ENCODE measurements around the gene ARHGEF12. TPM values are rescaled to one million over a fixed set of nuclear protein-coding genes. Genes with fewer than 3 reads are reported as not detected.

The ARHGEF12 gene
- total RNA-seq, 1 experiment from 2014 or later, result 56.6 TPM

DNA sequence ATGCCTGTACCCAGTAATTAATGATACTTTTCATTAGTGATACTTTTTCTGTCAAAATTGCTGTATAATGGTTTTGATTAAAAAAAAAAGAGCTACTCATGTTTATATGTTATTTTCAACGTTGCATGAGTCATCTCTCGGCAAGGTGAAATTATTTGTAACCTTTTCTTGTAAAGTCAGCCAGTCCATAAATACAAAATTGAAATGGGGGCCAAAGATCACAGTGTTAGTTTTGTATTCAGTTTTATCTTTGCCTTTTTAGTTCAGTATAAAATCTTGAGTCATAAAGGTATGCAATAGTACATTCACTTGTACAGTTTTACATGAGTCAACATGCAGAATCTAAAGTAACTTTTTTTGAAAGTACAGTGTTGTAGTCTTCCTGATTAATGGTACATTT is 4.3 kb downstream of the ARHGEF12 start:
- DNase-seq (ENCODE audit: low read depth), result peak; percentile 62

DNA sequence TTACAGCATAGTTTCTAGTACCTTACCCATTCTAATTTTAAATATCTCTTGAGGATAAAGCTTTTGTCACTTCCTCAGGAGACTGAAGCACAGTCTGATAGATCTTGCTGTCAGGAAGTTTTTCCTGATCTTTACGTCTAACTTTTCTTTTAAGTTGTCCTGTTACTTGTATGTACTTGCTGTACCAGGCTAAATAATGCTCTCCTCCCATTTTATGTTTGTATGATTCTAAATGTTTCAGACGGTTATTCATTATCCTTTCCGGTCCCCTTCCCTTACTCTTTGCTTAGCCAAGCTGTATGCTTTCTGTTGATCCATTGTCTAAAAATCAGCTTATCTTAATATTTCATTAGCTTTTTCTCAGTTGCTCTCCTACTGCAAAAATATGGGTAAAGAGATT is 6.0 kb downstream of the ARHGEF12 start:
- no peak for DNase-seq (ENCODE audit: low read depth)

DNA sequence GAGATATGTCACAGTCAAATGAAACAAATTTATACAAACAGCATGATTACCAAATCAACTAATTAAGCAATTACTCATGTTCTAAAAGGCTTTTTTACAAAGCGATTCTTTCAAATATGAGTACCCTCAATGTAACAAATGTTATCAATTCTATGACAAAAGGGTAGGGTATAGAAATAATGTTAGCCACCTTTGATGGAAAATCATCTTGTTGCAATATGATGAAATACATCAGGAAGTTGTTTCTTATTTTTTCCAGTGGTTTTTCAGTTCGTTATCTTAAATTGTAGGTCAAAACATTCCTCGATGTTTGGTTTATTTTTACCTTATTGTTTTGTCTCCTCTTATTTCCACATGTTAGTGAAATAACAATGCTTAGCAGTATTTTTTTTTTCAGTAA is 6.5 kb downstream of the ARHGEF12 start:
- no peak for DNase-seq (ENCODE audit: low read depth)

DNA sequence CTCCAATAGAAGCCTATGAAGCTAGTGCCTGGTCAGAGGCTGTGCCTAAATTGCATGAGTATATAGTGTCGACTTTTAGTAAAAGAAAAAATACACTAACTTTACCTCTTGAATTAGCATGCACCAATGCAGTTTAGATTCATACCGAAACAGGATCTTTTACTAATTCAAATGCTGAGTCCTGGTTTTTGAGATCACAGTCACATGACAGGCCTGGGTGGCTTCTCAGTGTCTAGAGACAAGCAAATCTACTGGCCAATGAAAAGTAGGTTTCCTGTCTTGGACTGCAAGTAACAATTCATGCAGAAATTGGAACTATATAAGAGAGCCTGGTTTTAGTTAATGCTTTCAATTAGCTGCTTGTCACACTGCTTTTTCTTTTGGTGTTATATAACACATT is 7.2 kb downstream of the ARHGEF12 start:
- DNase-seq (ENCODE audit: low read depth), result no peak

DNA sequence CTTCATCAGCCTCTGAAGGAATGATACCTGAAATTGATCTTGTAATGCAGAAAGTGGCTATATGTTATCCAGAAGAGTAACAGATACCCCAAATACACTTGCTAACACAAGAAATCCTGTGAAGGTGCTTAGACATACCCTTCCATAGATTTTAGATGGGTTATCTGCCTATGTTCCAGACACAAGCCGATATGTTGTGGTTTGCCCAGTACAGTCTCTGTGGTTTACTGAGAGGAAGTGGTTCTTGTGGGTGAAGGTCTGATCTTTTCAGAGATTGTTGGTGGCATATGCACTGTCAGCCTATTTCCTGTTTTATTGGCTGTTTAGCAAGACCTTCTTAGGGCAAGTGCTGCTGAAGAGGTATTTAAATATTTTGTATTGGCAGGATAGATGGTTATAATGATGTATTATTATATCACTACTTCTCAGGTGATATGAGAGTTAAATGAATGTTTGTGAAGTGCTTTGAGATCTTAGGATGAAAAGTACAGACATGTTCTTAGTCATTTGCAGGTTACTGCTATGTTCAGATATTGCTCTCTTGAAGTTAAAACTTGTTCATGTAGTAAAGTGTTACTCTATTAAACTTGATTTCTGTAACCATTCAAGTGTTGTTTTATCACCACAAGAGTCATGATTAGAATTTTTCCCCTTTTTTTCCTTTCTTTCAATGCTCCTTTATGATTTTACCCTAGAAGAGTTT is 8.2 kb downstream of the ARHGEF12 start:
- DNase-seq (ENCODE audit: low read depth), result peak; percentile 89

DNA sequence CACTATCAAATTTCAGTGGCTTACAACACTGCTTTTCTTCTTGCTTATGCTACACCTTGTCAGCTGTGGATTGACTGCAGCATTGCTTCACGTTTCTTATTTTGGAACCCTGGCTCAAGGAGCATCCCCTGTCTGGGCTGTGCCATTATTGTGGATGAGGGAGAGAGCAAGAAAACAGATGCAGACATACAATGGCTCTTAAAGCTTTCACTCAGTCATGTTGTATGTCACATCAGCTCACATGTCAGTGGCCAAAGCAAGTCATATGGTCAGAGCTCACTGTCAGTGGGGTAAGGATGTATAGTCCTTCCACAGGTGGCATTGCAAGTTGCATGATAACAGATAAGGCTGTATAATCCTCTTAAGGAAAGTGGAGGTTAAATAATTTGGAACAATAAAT is 10.0 kb downstream of the ARHGEF12 start:
- DNase-seq (ENCODE audit: low read depth), result no peak

DNA sequence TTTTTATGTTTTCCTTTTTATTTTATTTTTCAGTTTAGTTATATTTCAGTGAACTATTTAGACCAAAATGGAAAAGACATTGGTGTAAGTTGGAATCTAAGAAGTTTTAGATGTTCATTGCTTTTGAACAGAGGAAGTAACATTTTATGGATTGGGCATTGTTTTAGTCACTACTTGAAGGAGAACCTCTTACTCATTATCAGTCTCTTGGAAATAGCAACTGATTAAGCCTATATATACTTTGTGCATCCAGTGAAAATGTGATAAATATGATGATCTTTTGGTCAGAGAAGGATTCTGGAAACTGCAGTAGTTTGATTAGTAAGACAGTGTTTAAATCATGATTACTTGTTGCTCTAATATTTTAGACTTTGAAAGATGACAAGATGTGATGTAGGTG is 14.4 kb downstream of the ARHGEF12 start:
- DNase-seq (ENCODE audit: low read depth), result no peak

DNA sequence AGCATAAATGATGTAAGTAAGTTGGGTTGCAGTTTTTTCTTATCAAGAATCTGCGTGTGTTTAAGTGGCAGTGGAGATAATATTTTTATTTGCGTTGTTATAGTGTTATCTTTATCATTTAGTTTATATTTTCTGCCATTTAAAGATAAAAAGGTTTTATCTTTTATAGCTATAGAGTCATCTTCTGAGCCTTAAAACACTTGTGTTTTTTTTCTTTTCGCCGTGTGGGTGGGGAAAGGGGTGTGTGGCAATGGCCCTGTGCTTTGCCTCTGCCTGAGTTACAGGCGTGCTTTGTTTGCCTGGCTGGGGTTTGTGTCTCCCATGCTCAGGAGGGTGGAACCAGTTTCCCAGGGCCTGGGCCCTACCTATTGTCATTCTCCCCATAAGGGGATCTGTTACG is 16.2 kb downstream of the ARHGEF12 start:
- DNase-seq (ENCODE audit: low read depth), result no peak

DNA sequence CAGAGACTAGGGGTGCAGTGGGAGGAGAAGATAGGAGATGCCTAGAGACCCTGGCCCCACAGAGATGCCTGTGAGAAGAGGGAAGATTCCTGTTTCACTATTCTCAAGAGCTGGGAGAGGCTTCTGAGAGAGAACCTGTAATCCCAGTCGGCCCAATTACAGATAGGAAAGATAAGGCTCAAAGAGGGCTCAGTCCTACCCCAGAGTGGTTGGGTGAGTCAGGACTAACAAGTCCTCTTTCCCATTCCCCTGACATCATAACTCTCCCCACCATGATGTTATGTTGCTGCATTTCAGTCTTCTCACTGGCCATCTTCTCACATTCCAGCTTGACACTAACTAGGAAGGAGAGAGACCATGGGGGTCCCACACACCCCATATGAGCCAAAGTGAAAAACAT is 17.9 kb downstream of the ARHGEF12 start:
- peak; percentile 28 for DNase-seq (ENCODE audit: low read depth)

DNA sequence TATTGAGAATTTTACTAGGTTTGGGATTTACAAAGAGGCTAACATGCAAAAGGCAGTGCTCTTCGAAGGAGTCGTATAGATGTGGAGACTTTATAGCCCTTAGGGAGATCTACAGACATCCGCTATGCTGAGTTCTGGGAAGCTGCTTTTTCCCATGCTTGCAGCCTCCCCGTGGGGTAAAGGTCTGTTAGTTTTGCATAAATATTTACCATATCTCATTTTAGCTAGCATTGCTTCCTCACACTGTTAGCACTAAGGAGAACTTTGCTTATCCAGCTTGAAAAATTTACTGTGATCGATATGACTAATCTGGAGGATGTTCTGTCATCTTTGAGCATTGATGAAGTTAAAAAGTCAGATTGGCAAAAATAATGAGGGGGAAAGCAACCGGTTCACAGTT is 18.6 kb downstream of the ARHGEF12 start:
- no peak for DNase-seq (ENCODE audit: low read depth)

DNA sequence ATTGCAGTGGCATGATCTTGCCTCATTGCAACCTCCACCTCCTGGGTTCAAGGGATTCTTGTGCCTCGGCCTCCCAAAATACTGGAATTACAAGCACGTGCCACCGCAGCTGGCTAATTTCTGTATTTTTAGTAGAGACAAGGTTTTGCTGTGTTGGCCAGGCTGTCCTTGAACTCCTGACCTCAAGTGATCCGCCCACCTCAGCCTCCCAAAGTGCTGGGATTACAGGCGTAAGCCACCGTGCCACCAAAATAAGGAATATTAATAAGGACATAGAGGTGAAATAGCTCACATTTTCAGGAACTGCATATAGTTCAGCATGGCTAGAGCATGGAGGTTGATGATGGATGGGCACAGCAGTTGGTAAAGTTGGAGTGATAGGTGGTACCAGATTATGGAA is 21.4 kb downstream of the ARHGEF12 start:
- DNase-seq (ENCODE audit: low read depth), result no peak

DNA sequence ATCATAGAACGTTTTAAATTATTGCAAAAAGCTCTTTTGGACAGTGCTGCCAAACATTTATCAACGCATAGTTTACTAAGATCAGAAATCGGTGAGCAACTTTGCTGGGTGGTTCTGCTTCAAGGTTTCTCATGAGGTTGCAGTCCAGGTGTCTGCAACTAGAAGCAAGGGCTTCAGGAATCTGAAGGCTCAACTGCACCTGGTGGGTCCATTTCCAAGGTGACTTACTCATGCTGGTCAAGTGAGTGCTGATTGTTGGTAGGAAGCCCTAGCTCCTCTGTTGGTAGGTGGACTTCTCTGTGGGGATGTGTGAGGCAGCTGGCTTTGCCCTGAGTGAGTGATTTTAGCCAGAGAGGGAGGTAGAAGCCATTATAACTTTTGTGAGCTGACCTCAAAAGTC is 22.5 kb downstream of the ARHGEF12 start:
- DNase-seq (ENCODE audit: low read depth), result no peak

DNA sequence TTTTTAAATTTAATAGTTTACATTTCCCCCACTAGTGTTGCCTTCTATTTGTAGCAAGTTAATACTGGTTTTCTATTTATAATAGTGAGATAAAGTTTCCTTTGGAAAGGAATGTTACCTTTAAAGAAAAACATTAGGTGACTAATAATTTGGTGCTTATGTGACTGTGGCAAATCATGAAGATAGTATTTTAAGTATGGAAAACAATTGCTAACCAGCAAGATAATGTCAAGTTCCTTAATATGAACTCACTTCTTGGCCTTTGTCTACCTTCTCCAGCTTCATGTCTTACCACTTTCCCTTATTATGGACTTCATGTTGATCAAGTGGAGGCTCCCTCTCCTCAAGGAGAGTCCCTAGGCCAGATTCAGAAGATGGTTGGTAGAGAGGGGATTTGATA is 27.2 kb downstream of the ARHGEF12 start:
- peak; percentile 19 for DNase-seq (ENCODE audit: low read depth)

DNA sequence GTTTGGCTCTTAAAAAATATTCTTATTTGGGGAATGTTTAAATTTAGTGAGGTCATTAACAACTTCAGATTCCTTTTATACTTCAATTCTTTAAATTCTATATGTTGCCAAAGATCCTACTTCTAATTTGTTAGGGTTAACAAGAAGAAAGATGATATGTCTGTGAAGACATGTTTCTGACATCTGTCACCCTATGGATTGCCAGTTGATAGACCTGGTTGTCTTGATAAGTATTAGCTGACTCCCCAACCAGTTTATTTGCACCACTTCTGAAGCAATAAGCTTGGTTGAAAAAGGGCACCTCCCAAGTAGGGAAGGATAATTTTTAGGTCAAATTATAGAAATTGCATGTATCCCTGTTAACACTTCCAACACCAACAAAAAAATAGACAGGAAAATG is 29.3 kb downstream of the ARHGEF12 start:
- DNase-seq (ENCODE audit: low read depth), result no peak

DNA sequence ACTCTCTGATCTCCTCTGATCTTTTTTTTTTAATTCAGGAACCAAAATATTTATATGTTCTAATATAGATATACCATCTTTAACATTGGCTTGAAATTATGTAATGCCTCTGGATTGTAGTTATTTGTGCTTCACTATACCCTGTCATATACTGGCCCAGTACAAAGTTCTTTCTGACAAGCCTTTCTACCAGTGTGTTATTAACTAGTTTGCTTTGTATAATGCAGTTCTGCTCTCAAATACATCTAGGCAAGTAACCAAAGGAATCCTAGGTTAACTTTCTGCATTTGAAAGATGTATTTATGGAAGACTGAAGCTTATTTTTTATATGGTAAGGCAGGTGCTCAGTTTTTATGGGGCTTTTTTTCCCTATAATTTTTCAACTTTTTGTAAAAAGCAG is 36.1 kb downstream of the ARHGEF12 start:
- DNase-seq (ENCODE audit: low read depth), result no peak

DNA sequence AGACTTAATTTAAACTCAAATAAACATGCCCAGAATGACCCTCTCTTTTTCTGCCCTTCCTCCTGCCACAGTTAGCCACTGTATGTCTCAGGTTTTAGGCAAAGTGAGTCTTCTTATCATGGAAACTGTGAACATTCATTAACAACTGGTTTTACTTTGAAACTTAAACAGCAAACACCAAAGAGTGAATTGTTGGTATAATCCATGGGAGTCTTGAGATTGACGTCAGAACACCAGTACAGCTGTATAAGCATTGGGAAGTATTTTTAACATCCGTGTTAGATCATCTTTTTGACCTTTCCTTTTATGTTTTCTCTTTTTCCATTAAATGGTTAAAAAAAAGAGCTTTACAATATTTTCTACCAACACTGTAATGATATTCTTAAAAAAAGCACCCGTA is 38.9 kb downstream of the ARHGEF12 start:
- DNase-seq (ENCODE audit: low read depth), result no peak

DNA sequence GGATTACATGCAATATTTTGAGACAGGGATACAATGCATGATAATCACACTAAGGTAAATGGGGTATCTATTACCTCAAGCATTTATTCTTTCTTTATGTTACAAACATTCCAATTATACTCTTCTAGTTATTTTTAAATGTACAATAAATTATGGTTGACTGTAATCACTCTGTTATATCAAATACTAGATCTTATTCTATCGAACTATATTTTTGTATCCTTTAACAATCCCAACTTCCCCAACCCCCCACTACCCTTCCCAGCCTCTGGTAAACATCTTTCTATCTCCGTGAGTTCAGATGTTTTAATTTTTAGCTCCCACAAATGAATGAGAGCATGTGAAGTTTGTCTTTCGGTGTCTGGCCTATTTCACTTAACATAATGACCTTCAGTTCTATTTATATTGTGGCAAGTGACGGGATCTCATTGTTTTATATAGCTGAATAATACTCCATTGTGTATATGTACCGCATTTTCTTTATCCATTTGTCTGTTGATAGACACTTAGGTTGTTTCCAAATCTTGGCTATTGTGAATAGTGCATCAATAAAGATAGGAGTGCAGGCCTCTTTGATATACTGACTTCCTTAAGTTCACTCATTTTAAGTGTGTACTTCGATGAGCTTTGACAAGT is 40.5 kb downstream of the ARHGEF12 start:
- no peak for DNase-seq (ENCODE audit: low read depth)

DNA sequence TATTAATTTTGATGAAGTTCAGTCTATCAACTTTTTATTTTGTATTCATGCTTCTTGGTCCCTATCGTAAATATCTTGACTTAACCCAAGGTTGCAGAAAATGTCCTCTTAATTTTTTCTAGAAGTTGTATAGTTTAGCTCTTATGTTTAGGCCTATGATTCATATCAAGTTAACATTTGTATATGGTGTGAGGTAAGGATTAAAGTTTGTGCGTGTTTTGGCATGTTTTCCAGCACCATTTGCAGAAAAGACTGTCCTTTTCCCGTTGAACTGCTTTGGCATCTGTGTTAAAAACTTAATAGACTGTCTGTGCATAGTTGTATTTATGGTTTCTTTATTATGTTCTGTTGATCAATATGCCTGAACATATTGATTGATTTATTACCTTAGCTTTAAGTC is 42.3 kb downstream of the ARHGEF12 start:
- no peak for DNase-seq (ENCODE audit: low read depth)

DNA sequence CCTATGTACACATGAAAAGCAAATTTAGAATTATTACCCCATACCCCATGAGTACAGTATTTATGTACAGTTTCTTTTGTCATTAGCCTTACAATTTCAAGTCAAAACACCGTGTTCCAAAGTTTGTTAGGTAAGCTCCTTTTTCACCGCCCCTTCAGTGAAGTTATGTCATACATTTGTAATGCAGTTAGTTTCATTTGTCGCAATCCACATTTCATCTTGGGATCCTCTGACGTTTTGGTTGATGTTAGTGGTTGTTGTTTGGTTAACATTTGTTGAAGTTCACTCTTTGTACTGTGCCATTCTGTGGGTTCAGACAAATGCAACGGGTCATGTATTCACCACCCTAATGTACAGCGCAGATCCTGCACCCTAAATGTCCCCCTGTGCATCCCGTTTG is 45.2 kb downstream of the ARHGEF12 start:
- DNase-seq (ENCODE audit: low read depth), result no peak

DNA sequence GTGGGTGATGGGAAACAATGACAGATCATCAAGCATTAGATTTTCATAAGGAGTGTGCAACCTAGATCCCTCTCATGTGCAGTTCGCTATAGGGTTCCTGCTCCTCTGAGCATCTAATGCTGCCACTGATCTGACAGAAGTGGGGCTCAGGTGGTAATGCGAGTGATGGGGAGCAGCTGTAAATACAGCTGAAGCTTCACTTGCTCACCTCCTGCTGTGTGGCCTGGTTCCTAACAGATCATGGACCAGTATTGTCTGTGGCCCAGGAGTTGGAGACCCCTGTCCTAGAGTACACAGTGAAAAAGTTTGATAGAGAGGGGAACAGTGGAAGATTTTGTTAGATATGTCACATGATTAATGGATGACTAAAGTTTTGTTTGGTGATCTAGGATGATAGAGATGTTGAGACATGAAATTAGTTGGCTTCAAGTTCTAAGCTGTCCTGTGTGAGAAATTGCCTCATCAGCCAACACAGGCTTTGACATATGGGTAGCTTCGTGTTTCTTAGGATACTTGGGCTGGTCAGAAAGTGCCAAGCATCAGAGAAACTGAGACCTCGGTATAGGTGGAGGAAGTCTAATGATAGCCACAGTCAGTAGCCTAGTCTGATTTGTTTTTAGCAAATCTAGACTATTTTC is 47.4 kb downstream of the ARHGEF12 start:
- DNase-seq (ENCODE audit: low read depth), result peak; percentile 17

DNA sequence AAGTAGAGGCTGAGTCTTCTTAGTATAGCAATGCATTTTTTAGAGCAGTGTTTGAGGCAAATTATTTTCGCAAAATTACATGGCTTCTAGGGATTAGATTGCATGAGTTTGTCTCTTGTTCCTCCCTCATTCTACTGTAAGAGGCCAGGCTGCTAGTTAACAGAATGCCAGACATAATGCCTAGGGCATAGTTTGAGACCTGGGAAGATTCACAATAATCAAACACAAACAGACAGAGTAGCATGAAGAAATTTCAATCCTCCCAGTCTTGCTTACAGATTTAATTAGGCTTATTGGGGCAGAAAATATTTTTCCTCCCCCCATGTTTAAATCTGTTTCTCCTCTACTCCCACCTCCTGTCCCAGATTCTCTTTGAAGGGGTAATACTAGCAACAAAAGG is 48.3 kb downstream of the ARHGEF12 start:
- peak; percentile 28 for DNase-seq (ENCODE audit: low read depth)

DNA sequence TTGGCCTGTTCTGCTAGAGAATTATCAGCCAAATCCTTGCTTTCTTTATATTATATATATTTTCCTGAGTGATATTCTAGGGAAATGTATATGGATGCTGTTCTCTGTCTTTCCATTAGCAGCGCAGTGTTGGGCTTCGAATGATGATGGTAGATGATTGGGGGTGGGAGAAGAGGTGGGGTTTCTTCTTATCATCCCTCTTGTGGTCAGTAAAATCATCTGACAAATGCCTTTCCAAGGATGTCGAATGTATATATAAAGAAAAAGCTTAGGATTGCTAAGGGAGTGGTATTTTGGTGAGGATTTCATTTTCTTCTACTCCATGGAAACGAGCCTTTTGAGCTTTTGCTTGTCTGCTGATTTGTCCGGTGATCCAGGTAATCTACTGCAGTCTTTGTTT is 48.9 kb downstream of the ARHGEF12 start:
- DNase-seq (ENCODE audit: low read depth), result no peak

DNA sequence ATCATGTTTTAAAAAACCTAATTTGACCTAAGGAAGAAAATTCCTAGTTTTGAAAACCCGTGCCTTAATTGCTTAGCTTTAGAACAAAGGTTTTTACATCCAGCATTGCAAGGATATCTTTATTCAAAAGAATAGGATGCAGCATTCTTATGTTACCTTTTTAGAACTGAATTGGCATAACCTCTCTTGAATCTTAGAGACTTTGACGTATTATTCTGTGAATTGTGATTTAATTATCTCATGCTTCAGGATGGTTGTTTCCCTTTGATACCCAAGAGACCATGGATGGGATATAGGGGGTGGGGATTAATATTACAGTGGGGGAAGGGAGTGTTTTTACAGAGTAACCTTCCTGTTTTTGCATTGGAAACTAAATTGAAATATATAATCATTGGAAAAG is 49.4 kb downstream of the ARHGEF12 start:
- DNase-seq (ENCODE audit: low read depth), result no peak

Measured in M059J (cell line).